Measurements from ENCODE around the gene TAP1. TPM values are rescaled to one million over a fixed set of nuclear protein-coding genes. Genes with fewer than 3 reads are reported as not detected.

TAP1 gene
- total and polyA plus RNA-seq, 9 of the 15 experiments (the other 6 are each of a cell fraction or from before 2014, with no cell fraction given), result 1.3 to 6.0 (median 4.2) TPM

GRCh38 chr6:32842021-32842650 lies 11.4 kb downstream of the TAP1 start (continued):
- TF ChIP-seq, protein P1, sequence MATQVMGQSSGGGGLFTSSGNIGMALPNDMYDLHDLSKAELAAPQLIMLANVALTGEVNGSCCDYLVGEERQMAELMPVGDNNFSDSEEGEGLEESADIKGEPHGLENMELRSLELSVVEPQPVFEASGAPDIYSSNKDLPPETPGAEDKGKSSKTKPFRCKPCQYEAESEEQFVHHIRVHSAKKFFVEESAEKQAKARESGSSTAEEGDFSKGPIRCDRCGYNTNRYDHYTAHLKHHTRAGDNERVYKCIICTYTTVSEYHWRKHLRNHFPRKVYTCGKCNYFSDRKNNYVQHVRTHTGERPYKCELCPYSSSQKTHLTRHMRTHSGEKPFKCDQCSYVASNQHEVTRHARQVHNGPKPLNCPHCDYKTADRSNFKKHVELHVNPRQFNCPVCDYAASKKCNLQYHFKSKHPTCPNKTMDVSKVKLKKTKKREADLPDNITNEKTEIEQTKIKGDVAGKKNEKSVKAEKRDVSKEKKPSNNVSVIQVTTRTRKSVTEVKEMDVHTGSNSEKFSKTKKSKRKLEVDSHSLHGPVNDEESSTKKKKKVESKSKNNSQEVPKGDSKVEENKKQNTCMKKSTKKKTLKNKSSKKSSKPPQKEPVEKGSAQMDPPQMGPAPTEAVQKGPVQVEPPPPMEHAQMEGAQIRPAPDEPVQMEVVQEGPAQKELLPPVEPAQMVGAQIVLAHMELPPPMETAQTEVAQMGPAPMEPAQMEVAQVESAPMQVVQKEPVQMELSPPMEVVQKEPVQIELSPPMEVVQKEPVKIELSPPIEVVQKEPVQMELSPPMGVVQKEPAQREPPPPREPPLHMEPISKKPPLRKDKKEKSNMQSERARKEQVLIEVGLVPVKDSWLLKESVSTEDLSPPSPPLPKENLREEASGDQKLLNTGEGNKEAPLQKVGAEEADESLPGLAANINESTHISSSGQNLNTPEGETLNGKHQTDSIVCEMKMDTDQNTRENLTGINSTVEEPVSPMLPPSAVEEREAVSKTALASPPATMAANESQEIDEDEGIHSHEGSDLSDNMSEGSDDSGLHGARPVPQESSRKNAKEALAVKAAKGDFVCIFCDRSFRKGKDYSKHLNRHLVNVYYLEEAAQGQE (IDR thresholded peaks at IDR 0.05; ENCODE audit: borderline replicate concordance), result no peak
- TF ChIP-seq, protein P1 (CRISPR knock-in tag; IDR thresholded peaks at IDR 0.05; ENCODE audit: low read depth), result no peak
- TF ChIP-seq, protein P2, sequence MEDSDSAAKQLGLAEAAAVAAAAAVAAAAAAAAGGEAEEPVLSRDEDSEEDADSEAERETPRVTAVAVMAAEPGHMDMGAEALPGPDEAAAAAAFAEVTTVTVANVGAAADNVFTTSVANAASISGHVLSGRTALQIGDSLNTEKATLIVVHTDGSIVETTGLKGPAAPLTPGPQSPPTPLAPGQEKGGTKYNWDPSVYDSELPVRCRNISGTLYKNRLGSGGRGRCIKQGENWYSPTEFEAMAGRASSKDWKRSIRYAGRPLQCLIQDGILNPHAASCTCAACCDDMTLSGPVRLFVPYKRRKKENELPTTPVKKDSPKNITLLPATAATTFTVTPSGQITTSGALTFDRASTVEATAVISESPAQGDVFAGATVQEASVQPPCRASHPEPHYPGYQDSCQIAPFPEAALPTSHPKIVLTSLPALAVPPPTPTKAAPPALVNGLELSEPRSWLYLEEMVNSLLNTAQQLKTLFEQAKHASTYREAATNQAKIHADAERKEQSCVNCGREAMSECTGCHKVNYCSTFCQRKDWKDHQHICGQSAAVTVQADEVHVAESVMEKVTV (CRISPR knock-in tag; IDR thresholded peaks at IDR 0.05), result no peak
- TF ChIP-seq GTF2A2 (tag; IDR thresholded peaks at IDR 0.05), result no peak
- no peak for TF ChIP-seq NONO (IDR thresholded peaks at IDR 0.05; ENCODE audit: low read depth in 2 of 2, low read length in 1 of 2)
- no peak for TF ChIP-seq CEBPB (tag; IDR thresholded peaks at IDR 0.05)
- no peak for TF ChIP-seq VEZF1 (CRISPR knock-in tag; IDR thresholded peaks at IDR 0.05)
- no peak for TF ChIP-seq SPI1 (IDR thresholded peaks at IDR 0.05; ENCODE audit: borderline replicate concordance, low read depth, low read length)
- no peak for TF ChIP-seq KLF6 (CRISPR knock-in tag; IDR thresholded peaks at IDR 0.05; ENCODE audit: borderline replicate concordance)
- no peak for TF ChIP-seq USF1 (CRISPR knock-in tag; IDR thresholded peaks at IDR 0.05)
- TF ChIP-seq RFX7 (CRISPR knock-in tag; IDR thresholded peaks at IDR 0.05), result no peak

All from K562 (cell line).